GM18951 (cell line): ENCODE results near the gene STAP1.

Experiments
- POLR2A ChIP-seq: IDR thresholded peaks from 4 replicates; pipeline ENCODE4 v1.6.1; 2011; ENCODE audit warnings: mild to moderate bottlenecking; ENCODE audit not compliant: insufficient read length, insufficient read depth; ENCODE audit errors: extremely low read depth
- in situ Hi-C: fragments of 300-500 bp; cut with MboI; formaldehyde crosslinking; loops from one replicate; pipeline ENCODE4 v1.12.0; 2022; ENCODE audit warnings: low sequenced_read_pairs, mixed read lengths, inconsistent platforms; ENCODE audit not compliant: unreplicated experiment

STAP1 gene

GRCh38 chr4:67545199-67546003 is 13.1 kb upstream of the STAP1 start, which contains the start of gene CENPC:
CENPC (minus strand) TSS chr4:67545503; CDS start chr4:67545355, 148 bp downstream.
- in situ Hi-C loops = loop anchor here (25.0 kb wide), 1 partner anchor 617 kb away; no protein-coding TSS in a partner anchor
- peak; percentile 92 for TF ChIP-seq POLR2A

- in situ Hi-C loops = loop anchor here (25.0 kb wide), 1 partner anchor 616 kb away; no protein-coding TSS in a partner anchor
- no peak for TF ChIP-seq POLR2A
Measured at GRCh38 chr4:67546004-67546356, 12.5 kb upstream of the STAP1 start.

DNA sequence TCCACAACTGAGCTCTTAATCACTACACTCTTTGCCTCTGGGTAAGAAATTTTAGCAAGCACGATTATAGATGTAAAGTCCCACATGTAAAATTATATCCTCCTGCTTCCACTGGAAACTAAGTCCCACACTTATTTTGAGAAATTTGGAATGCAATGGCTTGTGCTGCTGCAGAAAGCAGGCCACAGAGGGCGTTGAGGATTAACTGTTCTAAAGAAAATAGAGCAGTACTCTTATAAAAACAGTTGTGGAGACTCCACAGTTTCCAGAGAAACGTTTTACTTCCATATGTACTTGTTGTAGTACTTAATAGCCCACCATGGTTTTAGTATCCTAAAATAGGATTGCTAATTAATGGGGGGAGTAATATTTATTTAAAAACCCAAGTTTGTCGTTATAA is 11.6 kb upstream of the STAP1 start:
- no peak for TF ChIP-seq POLR2A

GRCh38 chr4:67549123-67549522 is 9.4 kb upstream of the STAP1 start:
- in situ Hi-C loops = loop anchor here (25.0 kb wide), 1 partner anchor 613 kb away; no protein-coding TSS in a partner anchor
- no peak for TF ChIP-seq POLR2A

More for the DNA sequence above, 11.6 kb upstream of the STAP1 start:
- in situ Hi-C loops = loop anchor here (25.0 kb wide), 1 partner anchor 615 kb away; no protein-coding TSS in a partner anchor

- no peak for TF ChIP-seq POLR2A
- in situ Hi-C loops = loop anchor here (25.0 kb wide), 1 partner anchor 362 kb away; no protein-coding TSS in a partner anchor
Measured at GRCh38 chr4:67550451-67550850, 8.1 kb upstream of the STAP1 start.

DNA sequence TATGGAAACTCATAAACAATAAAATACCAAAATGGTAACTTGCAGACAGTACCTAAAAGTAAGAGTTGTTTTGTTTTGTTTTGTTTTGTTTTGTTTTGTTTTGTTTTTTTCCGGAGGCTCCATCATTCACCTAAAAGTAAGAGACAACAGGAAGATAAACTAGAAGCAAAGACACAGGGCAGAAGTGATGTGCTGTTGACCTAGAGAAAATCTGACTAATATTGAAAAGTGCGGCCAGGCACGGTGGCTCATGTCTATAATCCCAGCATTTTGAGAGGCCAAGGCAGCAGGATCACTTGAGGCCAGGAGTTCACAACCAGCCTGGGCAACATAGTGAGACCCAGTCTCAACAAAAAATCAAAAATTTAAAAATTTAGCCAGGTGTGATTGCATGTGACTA is 7.7 kb upstream of the STAP1 start:
- no peak for TF ChIP-seq POLR2A
- in situ Hi-C loops = loop anchor here (25.0 kb wide), 1 partner anchor 361 kb away; no protein-coding TSS in a partner anchor

DNA sequence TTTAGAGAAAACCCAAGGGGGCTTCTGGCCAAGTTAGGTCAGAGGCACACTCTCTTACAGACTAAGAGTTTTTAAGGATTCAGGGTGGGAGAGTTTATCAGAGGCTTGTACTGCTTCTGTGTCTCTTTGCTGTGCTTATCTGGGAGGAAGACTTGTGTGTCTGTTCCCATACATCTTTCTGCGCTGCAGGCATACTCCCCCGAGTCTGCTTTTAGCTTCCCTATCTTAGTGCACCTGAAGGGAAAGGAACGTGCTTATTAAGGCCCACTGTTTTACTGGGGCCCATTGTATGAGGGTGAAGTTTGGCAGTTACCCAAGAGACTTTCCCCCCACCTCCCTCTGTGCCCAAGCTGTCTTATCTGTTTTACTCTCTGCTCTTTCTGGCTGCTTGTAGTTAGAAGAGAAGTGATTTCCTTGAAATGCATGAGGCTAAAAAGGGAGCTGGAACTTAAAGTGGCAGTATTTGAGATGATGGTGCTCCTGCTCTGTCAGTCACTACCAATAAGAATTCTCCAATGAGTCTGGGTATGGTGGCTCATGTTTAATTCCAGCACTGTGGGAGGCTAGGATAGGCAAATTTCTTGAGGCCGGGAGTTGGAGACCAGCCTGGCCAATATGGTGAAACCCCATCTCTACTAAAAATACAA is 6.3 kb upstream of the STAP1 start:
- in situ Hi-C loops = loop anchor here (25.0 kb wide), 1 partner anchor 360 kb away; no protein-coding TSS in a partner anchor

GRCh38 chr4:67554096-67554495 is 4.4 kb upstream of the STAP1 start:
- TF ChIP-seq POLR2A = no peak
- in situ Hi-C loops = loop anchor here (25.0 kb wide), 1 partner anchor 358 kb away; no protein-coding TSS in a partner anchor

GRCh38 chr4:67555447-67555846 is 3.1 kb upstream of the STAP1 start:
- in situ Hi-C loops = loop anchor here (25.0 kb wide), 1 partner anchor 357 kb away; no protein-coding TSS in a partner anchor
- TF ChIP-seq POLR2A = no peak

- no peak for TF ChIP-seq POLR2A
- in situ Hi-C loops = loop anchor here (25.0 kb wide), 1 partner anchor 356 kb away; no protein-coding TSS in a partner anchor
Measured at GRCh38 chr4:67556436-67556835, 2.1 kb upstream of the STAP1 start.

- in situ Hi-C loops = loop anchor here (25.0 kb wide), 1 partner anchor 347 kb away; no protein-coding TSS in a partner anchor
- TF ChIP-seq POLR2A = no peak
Measured at GRCh38 chr4:67565284-67565683, 6.8 kb downstream of the STAP1 start.

- TF ChIP-seq POLR2A = no peak
- in situ Hi-C loops = loop anchor here (25.0 kb wide), 1 partner anchor 346 kb away; no protein-coding TSS in a partner anchor
Measured at GRCh38 chr4:67566335-67566734, 7.8 kb downstream of the STAP1 start.

DNA sequence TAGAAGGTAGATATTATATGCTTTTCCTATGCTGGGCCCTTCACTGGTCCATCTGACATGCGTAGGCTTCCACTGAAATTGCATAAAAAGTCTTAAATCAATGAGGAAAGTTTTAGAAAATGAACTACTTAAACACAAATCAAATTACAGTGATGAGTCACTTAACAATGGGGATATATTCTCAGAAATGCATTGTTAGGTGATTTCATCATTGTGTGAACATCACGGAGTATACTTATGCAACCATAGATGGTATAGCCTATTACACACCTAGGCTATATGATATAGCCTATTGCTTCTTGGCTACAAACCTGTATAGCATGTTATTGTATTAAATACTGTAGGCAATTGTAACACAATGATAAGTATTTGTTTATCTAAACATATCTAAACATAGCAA is 10.3 kb downstream of the STAP1 start:
- no peak for TF ChIP-seq POLR2A
- in situ Hi-C loops = loop anchor here (25.0 kb wide), 1 partner anchor 343 kb away; no protein-coding TSS in a partner anchor

GRCh38 chr4:67570537-67570936 is 12.0 kb downstream of the STAP1 start:
- in situ Hi-C loops = loop anchor here (25.0 kb wide), 1 partner anchor 342 kb away; no protein-coding TSS in a partner anchor
- TF ChIP-seq POLR2A = no peak
